ENCODE results near the gene TMEM121.

TMEM121 gene

GRCh38 chr14:105501504-105502291, 24.7 kb upstream of the TMEM121 start:
- Histone ChIP-seq H3K27ac (ENCODE audit: low read length) (no peak overlapping the region), H3K4me3 (ENCODE audit: low read length in 2 of 2) (no peak overlapping the region), H3K9me3 (ENCODE audit: control insufficient read depth in 2 of 2, low read length in 2 of 2) (no peaks in the 10 kb centered on the region), H3K36me3 (ENCODE audit: control insufficient read depth in 2 of 2, insufficient read depth in 2 of 2, low read length in 2 of 2) (no peaks in the 10 kb centered on the region), H3K27me3 (ENCODE audit: control insufficient read depth in 1 of 2, insufficient read depth in 2 of 2, low read length in 2 of 2) (no peaks in the 10 kb centered on the region), H3K4me1 (ENCODE audit: control insufficient read depth, insufficient read depth, low read length) (no peaks in the 10 kb centered on the region), H3K9ac (ENCODE audit: low read length in 2 of 2) (no peak overlapping the region)

DNA sequence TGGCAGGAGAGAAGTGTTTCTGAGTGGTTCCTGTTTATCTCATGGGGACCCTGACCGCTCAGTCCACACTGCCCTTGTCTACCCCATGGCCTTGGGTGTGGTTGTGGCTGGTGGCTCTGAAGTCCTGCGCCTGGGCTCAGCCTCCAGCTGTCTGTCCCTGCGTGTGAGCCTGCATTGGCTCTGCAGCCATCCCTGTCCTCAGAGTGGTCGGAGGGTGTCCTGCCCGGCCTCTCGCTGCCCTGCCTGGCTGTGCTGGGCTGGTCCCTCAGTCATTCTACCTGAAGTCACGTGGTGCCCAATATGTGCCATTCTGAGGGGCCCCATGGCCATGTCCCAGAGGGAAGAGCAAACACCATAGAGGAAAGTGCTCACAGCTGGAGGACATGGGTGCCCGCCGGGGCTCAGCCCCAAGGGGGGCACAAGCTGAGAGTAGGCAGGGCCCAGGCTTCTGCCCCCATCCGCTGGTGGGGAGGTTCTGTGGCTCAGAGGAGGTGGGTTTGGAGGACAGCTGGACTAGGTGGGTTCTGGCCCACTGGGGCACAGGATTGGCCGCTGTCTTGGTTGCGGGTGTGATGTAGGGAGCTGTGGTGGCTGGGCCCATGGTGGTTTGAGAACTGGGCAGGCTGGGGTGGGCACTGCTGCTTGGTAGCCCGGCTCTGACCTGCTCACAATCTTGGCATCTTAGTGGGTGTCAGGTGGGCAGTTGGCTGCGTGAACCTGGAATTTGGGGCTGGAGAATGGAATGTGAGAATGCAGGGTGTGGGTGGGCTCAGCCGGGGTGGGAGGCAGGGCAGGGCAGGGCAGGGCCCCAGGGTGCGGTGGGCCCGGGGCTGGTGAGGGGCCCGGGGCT, 23.7 kb upstream of the TMEM121 start:
- no peak overlapping the region for H3K4me3 ChIP-seq (ENCODE audit: low read length in 2 of 2)
- H3K4me1 ChIP-seq (ENCODE audit: control insufficient read depth, insufficient read depth, low read length): no peaks in the 10 kb centered on the region
- no peak overlapping the region for H3K27ac ChIP-seq (ENCODE audit: low read length)
- no peaks in the 10 kb centered on the region for H3K36me3 ChIP-seq (ENCODE audit: control insufficient read depth in 2 of 2, insufficient read depth in 2 of 2, low read length in 2 of 2)
- no peak overlapping the region for H3K9ac ChIP-seq (ENCODE audit: low read length in 2 of 2)
- no peaks in the 10 kb centered on the region for H3K9me3 ChIP-seq (ENCODE audit: control insufficient read depth in 2 of 2, low read length in 2 of 2)
- no peaks in the 10 kb centered on the region for H3K27me3 ChIP-seq (ENCODE audit: control insufficient read depth in 1 of 2, insufficient read depth in 2 of 2, low read length in 2 of 2)

GRCh38 chr14:105503296-105503640, 23.1 kb upstream of the TMEM121 start:
- no peaks in the 10 kb centered on the region for H3K9me3 ChIP-seq (ENCODE audit: control insufficient read depth in 2 of 2, low read length in 2 of 2)
- H3K27me3 ChIP-seq (ENCODE audit: control insufficient read depth in 1 of 2, insufficient read depth in 2 of 2, low read length in 2 of 2): no peaks in the 10 kb centered on the region
- no peak overlapping the region for H3K9ac ChIP-seq (ENCODE audit: low read length in 2 of 2)
- no peak overlapping the region for H3K27ac ChIP-seq (ENCODE audit: low read length)
- no peaks in the 10 kb centered on the region for H3K4me1 ChIP-seq (ENCODE audit: control insufficient read depth, insufficient read depth, low read length)
- H3K4me3 ChIP-seq (ENCODE audit: low read length in 2 of 2): no peak overlapping the region
- H3K36me3 ChIP-seq (ENCODE audit: control insufficient read depth in 2 of 2, insufficient read depth in 2 of 2, low read length in 2 of 2): no peaks in the 10 kb centered on the region

GRCh38 chr14:105503935-105504692, 22.3 kb upstream of the TMEM121 start:
- Histone ChIP-seq H3K27ac (ENCODE audit: low read length) (no peak overlapping the region), H3K27me3 (ENCODE audit: control insufficient read depth in 1 of 2, insufficient read depth in 2 of 2, low read length in 2 of 2) (peaks cover 0 to 4% of the 10 kb centered on the region in 2 donors), H3K9me3 (ENCODE audit: control insufficient read depth in 2 of 2, low read length in 2 of 2) (no peaks in the 10 kb centered on the region), H3K4me3 (ENCODE audit: low read length in 2 of 2) (no peak overlapping the region), H3K9ac (ENCODE audit: low read length in 2 of 2) (no peak overlapping the region), H3K36me3 (ENCODE audit: control insufficient read depth in 2 of 2, insufficient read depth in 2 of 2, low read length in 2 of 2) (no peaks in the 10 kb centered on the region), H3K4me1 (ENCODE audit: control insufficient read depth, insufficient read depth, low read length) (no peaks in the 10 kb centered on the region)

- H3K4me3 ChIP-seq (ENCODE audit: low read length in 2 of 2): no peak overlapping the region
- H3K27me3 ChIP-seq (ENCODE audit: control insufficient read depth in 1 of 2, insufficient read depth in 2 of 2, low read length in 2 of 2): peaks cover 0 to 7% of the 10 kb centered on the region in 2 donors
- H3K27ac ChIP-seq (ENCODE audit: low read length): no peak overlapping the region
- no peaks in the 10 kb centered on the region for H3K36me3 ChIP-seq (ENCODE audit: control insufficient read depth in 2 of 2, insufficient read depth in 2 of 2, low read length in 2 of 2)
- no peaks in the 10 kb centered on the region for H3K9me3 ChIP-seq (ENCODE audit: control insufficient read depth in 2 of 2, low read length in 2 of 2)
- no peaks in the 10 kb centered on the region for H3K4me1 ChIP-seq (ENCODE audit: control insufficient read depth, insufficient read depth, low read length)
- no peak overlapping the region for H3K9ac ChIP-seq (ENCODE audit: low read length in 2 of 2)
Observed at GRCh38 chr14:105505101-105505500, 21.3 kb upstream of the TMEM121 start.

- Histone ChIP-seq H3K4me1 (ENCODE audit: control insufficient read depth, insufficient read depth, low read length) (no peaks in the 10 kb centered on the region), H3K9ac (ENCODE audit: low read length in 2 of 2) (no peak overlapping the region), H3K27me3 (ENCODE audit: control insufficient read depth in 1 of 2, insufficient read depth in 2 of 2, low read length in 2 of 2) (peaks cover 5 to 10% of the 10 kb centered on the region in 2 donors), H3K4me3 (ENCODE audit: low read length in 2 of 2) (no peak overlapping the region), H3K36me3 (ENCODE audit: control insufficient read depth in 2 of 2, insufficient read depth in 2 of 2, low read length in 2 of 2) (no peaks in the 10 kb centered on the region), H3K27ac (ENCODE audit: low read length) (no peak overlapping the region), H3K9me3 (ENCODE audit: control insufficient read depth in 2 of 2, low read length in 2 of 2) (no peaks in the 10 kb centered on the region)
Observed at GRCh38 chr14:105507247-105507646, 19.1 kb upstream of the TMEM121 start.

- Histone ChIP-seq H3K4me1 (ENCODE audit: control insufficient read depth, insufficient read depth, low read length) (no peaks in the 10 kb centered on the region), H3K9me3 (ENCODE audit: control insufficient read depth in 2 of 2, low read length in 2 of 2) (no peaks in the 10 kb centered on the region), H3K4me3 (ENCODE audit: low read length in 2 of 2) (no peak overlapping the region), H3K36me3 (ENCODE audit: control insufficient read depth in 2 of 2, insufficient read depth in 2 of 2, low read length in 2 of 2) (no peaks in the 10 kb centered on the region), H3K27me3 (ENCODE audit: control insufficient read depth in 1 of 2, insufficient read depth in 2 of 2, low read length in 2 of 2) (peaks cover 10 to 13% of the 10 kb centered on the region in 2 donors), H3K27ac (ENCODE audit: low read length) (no peak overlapping the region), H3K9ac (ENCODE audit: low read length in 2 of 2) (no peak overlapping the region)
Observed at GRCh38 chr14:105508069-105508468, 18.3 kb upstream of the TMEM121 start.

DNA sequence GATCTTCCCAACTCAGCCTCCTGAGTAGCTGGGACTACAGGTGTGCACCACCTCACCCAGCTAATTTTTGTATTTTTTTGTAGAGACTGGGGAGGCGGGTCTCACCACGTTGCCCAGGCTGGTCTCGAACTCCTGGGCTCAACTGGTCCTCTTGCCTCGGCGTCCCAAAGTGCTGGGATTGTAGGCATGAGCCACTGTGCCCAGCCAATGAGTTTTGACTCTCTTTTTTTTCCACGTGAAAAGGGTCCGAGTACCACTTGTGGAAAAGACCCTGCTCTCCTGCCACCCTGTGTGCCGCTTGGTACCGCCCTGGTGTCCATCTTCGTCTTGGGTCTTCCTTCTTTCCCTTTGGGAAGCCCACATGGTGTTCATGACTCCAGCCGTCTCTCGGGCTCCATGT, 17.8 kb upstream of the TMEM121 start:
- Histone ChIP-seq H3K9me3 (ENCODE audit: control insufficient read depth in 2 of 2, low read length in 2 of 2) (no peaks in the 10 kb centered on the region), H3K36me3 (ENCODE audit: control insufficient read depth in 2 of 2, insufficient read depth in 2 of 2, low read length in 2 of 2) (no peaks in the 10 kb centered on the region), H3K27ac (ENCODE audit: low read length) (no peak overlapping the region), H3K4me3 (ENCODE audit: low read length in 2 of 2) (no peak overlapping the region), H3K9ac (ENCODE audit: low read length in 2 of 2) (no peak overlapping the region), H3K27me3 (ENCODE audit: control insufficient read depth in 1 of 2, insufficient read depth in 2 of 2, low read length in 2 of 2) (peaks cover 10 to 13% of the 10 kb centered on the region in 2 donors), H3K4me1 (ENCODE audit: control insufficient read depth, insufficient read depth, low read length) (no peaks in the 10 kb centered on the region)

- Histone ChIP-seq H3K9me3 (ENCODE audit: control insufficient read depth in 2 of 2, low read length in 2 of 2) (peaks cover 0 to 2% of the 10 kb centered on the region in 2 donors), H3K4me1 (ENCODE audit: control insufficient read depth, insufficient read depth, low read length) (no peaks in the 10 kb centered on the region), H3K4me3 (ENCODE audit: low read length in 2 of 2) (no peak overlapping the region), H3K27me3 (ENCODE audit: control insufficient read depth in 1 of 2, insufficient read depth in 2 of 2, low read length in 2 of 2) (peaks cover 4 to 5% of the 10 kb centered on the region in 2 donors), H3K36me3 (ENCODE audit: control insufficient read depth in 2 of 2, insufficient read depth in 2 of 2, low read length in 2 of 2) (no peaks in the 10 kb centered on the region), H3K27ac (ENCODE audit: low read length) (no peak overlapping the region), H3K9ac (ENCODE audit: low read length in 2 of 2) (no peak overlapping the region)
Observed at GRCh38 chr14:105517096-105517495, 9.3 kb upstream of the TMEM121 start.

DNA sequence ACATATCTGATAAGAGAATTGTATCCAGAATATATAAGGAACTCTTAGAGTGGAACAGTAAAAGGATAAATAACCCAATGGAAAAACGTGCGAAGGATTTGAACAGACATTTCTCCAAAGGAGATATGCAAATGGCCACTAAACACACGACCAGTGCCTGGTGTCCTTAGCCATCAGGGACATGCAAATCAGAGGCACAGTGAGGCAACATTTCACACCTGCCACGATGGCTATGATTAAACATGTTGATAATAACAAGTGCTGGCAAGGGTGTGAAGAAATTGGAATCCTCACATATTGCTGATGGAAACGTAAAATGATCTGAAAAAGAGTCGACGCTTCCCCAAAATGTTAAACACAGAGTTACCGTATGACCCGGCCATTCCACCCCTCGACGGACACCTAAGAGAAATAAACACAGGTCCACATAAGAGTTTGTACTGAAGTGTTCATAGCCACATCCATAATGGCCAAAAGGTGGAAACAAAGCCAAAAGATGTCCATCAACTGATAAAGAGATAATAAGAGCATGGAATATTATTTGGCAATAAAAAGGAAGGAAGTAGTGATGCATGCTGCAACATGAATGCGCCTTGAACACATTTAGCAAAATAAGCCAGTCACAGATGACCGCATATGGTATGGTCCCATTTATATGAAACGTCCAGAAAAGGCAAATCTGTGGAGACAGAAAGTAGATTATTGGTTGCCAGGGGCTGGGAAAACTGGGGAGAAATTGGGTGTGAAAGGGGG, 6.3 kb upstream of the TMEM121 start:
- Histone ChIP-seq H3K4me1 (ENCODE audit: control insufficient read depth, insufficient read depth, low read length) (no peaks in the 10 kb centered on the region), H3K27ac (ENCODE audit: low read length) (no peak overlapping the region), H3K27me3 (ENCODE audit: control insufficient read depth in 1 of 2, insufficient read depth in 2 of 2, low read length in 2 of 2) (no peaks in the 10 kb centered on the region), H3K9me3 (ENCODE audit: control insufficient read depth in 2 of 2, low read length in 2 of 2) (no peaks in the 10 kb centered on the region), H3K4me3 (ENCODE audit: low read length in 2 of 2) (no peak overlapping the region), H3K9ac (ENCODE audit: low read length in 2 of 2) (no peak overlapping the region), H3K36me3 (ENCODE audit: control insufficient read depth in 2 of 2, insufficient read depth in 2 of 2, low read length in 2 of 2) (no peaks in the 10 kb centered on the region)
